T-helper 1 cell treated with Interleukin-12 subunit alpha and Interleukin-12 subunit beta and Interleukin-4 antibody, amounts not matched to agents 30 ng/mL and 1 ng/mL, for 36 hours (primary cell): ENCODE data around the gene AMOTL2. TPM values are rescaled to one million over a fixed set of nuclear protein-coding genes. Genes with fewer than 3 reads are reported as not detected.

Source experiments
- intact Hi-C: fragments of 100-400 bp; cut with micrococcal nuclease; formaldehyde crosslinking; loops from one replicate; pipeline ENCODE4 v1.15.1; 2024
- total RNA-seq: library from RNA; stranded (reverse); gene quantifications from 2 replicates; pipeline ENCODE4 v1.2.3, GENCODE V29; 2022

Gene AMOTL2
- total RNA-seq, 1 donor from 2014 or later = not detected

GRCh38 chr3:134366928-134367811 lies 7.1 kb downstream of the AMOTL2 start:
- intact Hi-C loops = no loop called here

DNA sequence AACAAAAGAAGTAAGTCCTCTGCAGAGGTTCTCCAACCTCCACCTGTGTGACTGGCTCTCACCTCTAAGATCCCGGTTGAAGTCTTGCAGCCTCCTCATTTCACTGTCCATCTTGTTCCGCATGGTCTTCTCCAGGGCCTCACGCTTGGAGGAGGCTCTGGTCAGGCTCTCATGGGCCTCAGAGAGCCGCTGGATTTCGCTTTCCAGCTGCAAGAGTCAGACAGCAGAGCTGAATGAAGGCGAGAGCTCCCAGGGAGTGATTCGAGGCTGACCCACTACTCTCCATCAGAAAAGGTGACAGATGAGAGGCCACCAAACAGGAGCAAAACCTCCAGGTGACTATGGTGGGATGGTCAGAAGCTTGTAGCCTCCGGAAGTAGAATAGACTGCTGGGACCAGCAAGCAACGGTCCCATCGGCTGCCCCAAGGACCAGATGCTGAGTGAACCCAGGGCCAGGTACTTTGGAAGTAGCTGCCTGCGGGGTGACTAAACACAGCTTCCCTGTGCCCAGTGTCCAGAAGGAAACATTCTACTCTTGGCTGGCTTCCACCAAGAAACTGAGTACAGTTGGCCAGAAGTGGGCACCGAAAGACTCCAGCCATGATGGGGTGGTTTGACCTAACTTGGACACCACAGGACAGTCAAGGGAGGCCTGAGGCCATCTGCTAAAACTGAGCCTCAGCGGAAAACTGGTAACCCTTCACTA lies 7.9 kb downstream of the AMOTL2 start:
- intact Hi-C loops = no loop called here

DNA sequence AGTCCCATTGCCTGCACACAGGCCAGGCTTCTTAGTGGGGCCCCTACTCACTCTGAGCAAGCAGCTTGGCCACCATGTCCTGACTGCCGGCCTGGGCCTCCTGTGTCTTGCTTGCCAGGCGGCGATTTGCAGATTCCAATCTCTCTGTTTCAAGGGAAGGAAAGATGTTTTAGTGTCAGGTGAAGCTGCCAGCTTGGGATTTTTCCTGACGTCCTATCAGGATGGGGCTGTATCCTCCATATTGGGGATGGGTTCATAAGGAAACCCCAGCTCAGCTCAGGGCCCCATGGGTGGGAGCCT lies 8.5 kb downstream of the AMOTL2 start:
- intact Hi-C loops = no loop called here

GRCh38 chr3:134364936-134365765 lies 9.1 kb downstream of the AMOTL2 start:
- intact Hi-C loops = no loop called here

DNA sequence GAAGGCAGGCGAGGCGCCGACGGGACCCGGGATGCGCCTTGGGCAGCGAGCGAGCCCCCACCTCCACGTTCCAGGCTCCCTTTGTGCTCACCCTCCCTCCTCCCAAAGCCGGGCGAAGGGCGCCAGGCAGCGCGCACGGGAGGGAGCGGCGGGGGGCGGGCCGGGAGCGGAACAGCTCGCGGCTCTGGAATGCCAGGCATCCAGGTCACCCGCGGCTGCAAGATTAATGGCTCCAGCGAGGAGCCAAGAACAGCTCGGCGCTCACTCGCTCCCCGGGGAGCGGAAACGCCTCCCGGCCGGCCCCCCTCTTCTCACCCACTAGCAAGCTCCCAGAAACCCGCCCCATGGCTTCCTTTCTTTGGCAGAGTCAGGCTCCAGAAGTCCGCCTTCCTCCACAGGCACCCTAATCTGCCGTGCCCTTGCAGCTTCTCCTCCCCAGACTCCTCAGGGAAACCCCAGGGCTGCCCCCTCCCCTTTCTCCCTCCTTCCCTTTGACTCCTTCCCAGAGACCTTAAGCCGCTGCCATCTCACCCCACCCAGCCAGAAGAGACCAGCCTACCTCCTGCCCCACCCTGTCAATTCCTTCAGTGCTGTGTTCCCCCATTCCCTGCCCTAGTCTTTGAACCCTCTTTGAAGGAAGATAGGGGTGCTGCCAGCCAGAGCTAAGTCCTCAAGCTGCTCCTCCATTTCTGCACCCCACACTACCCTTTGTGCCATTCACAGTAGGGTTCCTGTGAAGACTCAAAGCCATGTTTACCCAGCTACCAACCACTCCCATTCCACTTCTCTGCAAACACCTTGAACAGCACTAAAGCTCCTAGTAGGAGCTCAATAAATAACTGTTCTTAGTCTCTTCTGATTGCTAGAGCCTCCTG lies 9.9 kb downstream of the AMOTL2 start:
- intact Hi-C loops = no loop called here

DNA sequence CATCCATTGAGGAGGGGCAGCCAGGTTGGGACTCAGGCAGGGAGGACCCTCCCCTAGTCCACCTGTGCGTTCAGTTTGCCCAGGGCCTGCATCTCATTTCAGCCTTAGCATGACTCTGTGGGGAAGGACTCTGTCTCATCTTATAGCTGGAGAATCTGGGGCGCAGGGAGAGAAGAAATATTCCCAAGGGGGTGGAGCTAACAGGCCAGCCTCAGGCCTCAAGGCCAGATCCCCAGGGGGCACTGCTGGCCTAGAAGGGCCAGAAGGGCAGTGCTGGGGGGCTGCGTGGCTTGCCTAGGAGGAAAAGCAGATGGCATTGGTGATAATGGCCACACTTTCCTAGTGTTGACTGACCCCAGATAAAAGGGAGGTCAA lies 10.9 kb downstream of the AMOTL2 start:
- intact Hi-C loops = no loop called here

- intact Hi-C loops = no loop called here
Observed at GRCh38 chr3:134362670-134363380, 11.4 kb downstream of the AMOTL2 start.

DNA sequence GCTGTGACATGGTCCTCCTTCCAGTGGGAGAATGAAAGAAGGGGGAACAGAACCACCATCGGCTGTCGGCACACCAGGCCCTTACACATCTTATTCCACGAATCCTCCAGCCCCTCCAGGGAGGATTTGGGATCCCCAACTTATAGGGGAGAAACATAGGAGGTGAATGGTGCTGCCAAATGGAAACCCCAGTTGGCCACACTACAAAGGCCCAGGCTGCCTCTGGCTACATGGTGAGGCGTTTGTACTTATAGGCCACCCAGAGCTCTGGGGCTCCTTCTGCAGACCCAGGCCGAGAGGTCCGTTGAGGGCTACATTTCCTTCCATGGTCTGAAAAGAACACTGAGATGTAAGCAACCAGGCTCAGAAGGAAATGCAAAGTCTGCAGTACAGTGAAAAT lies 12.0 kb downstream of the AMOTL2 start:
- intact Hi-C loops = no loop called here

- intact Hi-C loops = no loop called here
Observed at GRCh38 chr3:134361162-134361835, 12.9 kb downstream of the AMOTL2 start.

DNA sequence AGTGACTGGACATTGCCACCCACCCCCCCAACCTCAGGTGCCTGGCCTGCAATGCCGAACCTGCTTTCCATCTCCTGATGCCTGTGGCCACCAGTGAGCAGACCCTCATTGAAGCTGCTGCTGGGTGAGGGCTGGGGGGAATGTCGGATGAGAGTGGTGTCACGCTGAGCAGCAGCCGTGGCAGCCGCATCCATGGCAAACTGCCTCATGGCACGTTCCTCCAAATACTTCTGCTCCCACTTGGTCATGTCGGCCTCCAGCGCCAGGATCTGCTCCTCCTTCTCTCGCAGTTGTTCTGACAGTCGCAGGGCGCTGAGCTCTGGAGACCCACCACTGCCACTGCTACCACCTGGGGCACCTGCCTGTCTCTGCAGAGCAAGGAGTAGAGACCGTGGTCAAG lies 14.2 kb downstream of the AMOTL2 start:
- intact Hi-C loops = no loop called here

- intact Hi-C loops = no loop called here
Observed at GRCh38 chr3:134359121-134360010, 14.9 kb downstream of the AMOTL2 start.

- intact Hi-C loops = loop anchor here (1.0 kb wide), 1 partner anchor 116 kb away; no protein-coding TSS in a partner anchor
Observed at GRCh38 chr3:134357914-134358811, 16.1 kb downstream of the AMOTL2 start.

- intact Hi-C loops = no loop called here
Observed at GRCh38 chr3:134357261-134357913, 16.9 kb downstream of the AMOTL2 start.

GRCh38 chr3:134356411-134357040 lies 17.7 kb downstream of the AMOTL2 start:
- intact Hi-C loops = no loop called here

DNA sequence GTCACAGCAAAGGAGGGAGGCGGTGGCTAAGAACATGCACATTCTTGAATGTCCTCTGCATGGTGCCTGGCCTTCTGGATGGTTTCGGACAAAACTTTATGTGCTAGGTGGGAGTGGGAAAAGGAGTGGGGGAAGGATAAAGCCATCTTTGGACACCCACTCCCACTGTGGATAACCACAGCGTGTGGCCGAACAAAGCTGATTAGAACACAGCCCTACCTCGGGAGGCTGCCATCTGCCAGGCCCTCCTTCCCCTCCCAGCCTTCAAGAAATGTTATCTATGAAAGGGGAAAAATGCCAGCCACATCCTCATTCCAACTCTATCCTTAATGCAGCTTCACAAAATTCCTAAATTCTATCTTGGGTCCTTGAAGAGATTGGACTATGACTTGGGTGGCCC lies 18.8 kb downstream of the AMOTL2 start:
- intact Hi-C loops = no loop called here

DNA sequence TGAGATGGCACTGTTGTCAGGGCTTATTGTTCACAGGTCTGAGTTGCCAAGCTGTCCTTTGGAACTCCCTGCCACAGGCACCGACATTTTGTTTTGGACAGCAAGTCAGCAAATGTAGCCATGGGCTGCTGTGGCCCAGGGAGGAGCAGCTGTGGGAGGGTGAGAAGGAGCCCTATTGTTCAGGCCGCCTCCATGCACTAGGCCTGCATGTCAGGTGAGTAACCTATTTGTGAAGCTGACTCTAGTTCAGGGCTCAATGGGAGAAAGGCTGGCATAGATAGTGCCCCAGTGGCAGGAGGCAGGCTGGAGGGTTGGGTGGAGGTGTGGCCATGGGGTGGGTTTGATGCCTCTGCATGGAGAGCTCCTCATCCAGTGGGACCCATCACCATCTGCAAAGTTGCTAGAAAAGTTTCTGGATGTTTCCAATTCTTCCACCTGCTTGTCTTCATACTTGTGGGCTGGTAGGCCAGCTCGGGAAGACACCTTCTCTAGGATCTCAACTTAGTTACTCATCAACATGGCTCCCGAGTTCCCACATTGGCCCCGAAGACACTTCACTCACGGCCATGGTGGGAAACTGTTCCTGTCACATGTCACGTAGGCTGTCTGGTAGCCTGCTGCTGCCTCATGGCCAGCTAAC lies 19.5 kb downstream of the AMOTL2 start:
- intact Hi-C loops = no loop called here
